Pancreas (tissue), 10 donors: ENCODE measurements around the gene FAM228A. TPM values are rescaled to one million over a fixed set of nuclear protein-coding genes. Genes with fewer than 3 reads are reported as not detected.

Experiments used
- ATAC-seq, 4 donors: fragments of 200-7000 bp; cut with Tn5 transposase; one replicate each; pipeline versions ENCODE4 v1.8.0 to v1.9.1; 2020; ENCODE audit warnings: mild to moderate bottlenecking in 4 of 4, moderate library complexity in 4 of 4
- DNase-seq, 6 donors: peaks; one replicate each; pipeline ENCODE4 v3.0.0-alpha.2; 2020
- FAIRE-seq: peaks from 2 replicates; lab custom pipeline; 2012; peaks lifted over from hg19 to GRCh38; lab: Jason Lieb, UNC
- H3K27ac ChIP-seq, 4 donors: fragments of 200-600 bp; sonication (generic); 1 replicate in 3 of 4; 2 replicates in 1 of 4; pipeline versions ENCODE4 v1.5.0 to v1.8.0; 2020
- H3K27me3 ChIP-seq, 4 donors: fragments of 200-600 bp; one replicate each; pipeline ENCODE4 v1.8.0; 2021
- H3K36me3 ChIP-seq, 3 donors: fragments of 200-600 bp; sonication (generic) in 1 of 3; one replicate each; pipeline versions ENCODE4 v1.5.0 to v1.8.0; 2020 to 2021
- H3K4me1 ChIP-seq, 3 donors: fragments of 200-600 bp; one replicate each; pipeline ENCODE4 v1.8.0; 2021
- H3K4me3 ChIP-seq, 4 donors: fragments of 200-600 bp; sonication (generic) in 2 of 4; one replicate each; pipeline versions ENCODE4 v1.5.0 to v1.8.0; 2020 to 2021
- H3K9me3 ChIP-seq, 4 donors: fragments of 200-600 bp; one replicate each; pipeline ENCODE4 v1.8.0; 2021
- CTCF ChIP-seq, 4 donors: fragments of 200-600 bp; sonication (generic) in 3 of 4; IDR thresholded peaks; one replicate each; pipeline versions ENCODE4 v1.5.0 to v1.8.0; 2021; ENCODE audit warnings: antibody characterized with exemption in 4 of 4
- WGBS, 2 donors: extraction: QIAGEN DNeasy Blood & Tissue Kit; methylation state at CpG; one replicate each; pipeline ENCODE4 v1.1.7; 2013; 5-methylcytosine and 5-hydroxymethylcytosine counted together
- intact Hi-C, 3 donors: fragments of 100-400 bp; cut with DNase I; formaldehyde crosslinking; loops; one replicate each; pipeline versions ENCODE4 v1.11.1 to v1.14.2; 2022
- polyA plus RNA-seq, 2 donors: library from polyadenylated mRNA; stranded (reverse); fragments of 200-250 nt; gene quantifications; one replicate each; pipeline ENCODE4 v1.2.3, GENCODE V29; 2013
- total RNA-seq, 6 donors: library from RNA; stranded (reverse); fragmentation: NEBNext Ultra II Directional in 4 of 6; extraction: Animal tissue kit (Norgen Biotek cat#: 25700) in 4 of 6; gene quantifications; one replicate each; pipeline versions ENCODE4 v1.2.1 to v1.2.4, GENCODE V29; 2021 to 2023
- donor health status: healthy with polysubstance abuse.
- donor health status: DM: no; HTN: no; CAD: no; lungs with moderate emphysema.
- donor health status: DM: no; HTN: no; CAD: no.
- donor health status: control.
- donor health status: control.
- donor health status: Bipolar disorder and iron deficiency.
- donor health status: DM: yes; HTN: yes; CAD: no.
- donor health status: DM: no; HTN: no; CAD: no.
- donor health status: DM: no; HTN: no; CAD: no.
- donor health status: DM: yes; HTN: yes; CAD: no.

The FAM228A gene
- total and polyA plus RNA-seq, 8 donors: 0.19 to 0.56 (median 0.34) TPM; not detected in 1

GRCh38 chr2:24205131-24205530 is 30.3 kb downstream of the FAM228A start:
- FAIRE-seq (no peak), ATAC-seq (no peak), DNase-seq (no peak)
- Histone ChIP-seq H3K27me3 (no peaks in the 10 kb centered on the region), H3K36me3 (peaks cover 2 to 56% (median 36%) of the 10 kb centered on the region in 3 donors), H3K9me3 (no peaks in the 10 kb centered on the region), H3K27ac (no peak overlapping the region), H3K4me1 (no peaks in the 10 kb centered on the region), H3K4me3 (no peak overlapping the region)
- intact Hi-C loops: no loop called here
- no peak for TF ChIP-seq CTCF (IDR thresholded peaks at IDR 0.05)
- WGBS, 2 donors: 94 to 95% methylated on average over 4 of the region's 4 CpGs

- Histone ChIP-seq H3K36me3 (peaks cover 2 to 64% (median 36%) of the 10 kb centered on the region in 3 donors), H3K27me3 (no peaks in the 10 kb centered on the region), H3K9me3 (no peaks in the 10 kb centered on the region), H3K4me3 (no peak overlapping the region), H3K27ac (no peak overlapping the region), H3K4me1 (no peaks in the 10 kb centered on the region)
- intact Hi-C loops: no loop called here
- WGBS, 2 donors: 92 to 96% methylated on average over 6 of the region's 6 CpGs
- ATAC-seq (no peak), FAIRE-seq (no peak), DNase-seq (no peak)
- no peak for TF ChIP-seq CTCF (IDR thresholded peaks at IDR 0.05)
Observed at GRCh38 chr2:24206242-24206641, 31.4 kb downstream of the FAM228A start.

- Histone ChIP-seq H3K27ac (no peak overlapping the region), H3K27me3 (no peaks in the 10 kb centered on the region), H3K4me1 (no peaks in the 10 kb centered on the region), H3K9me3 (no peaks in the 10 kb centered on the region), H3K36me3 (peaks cover 2 to 68% (median 36%) of the 10 kb centered on the region in 3 donors), H3K4me3 (no peak overlapping the region)
- TF ChIP-seq CTCF (IDR thresholded peaks at IDR 0.05): no peak
- DNase-seq (no peak), ATAC-seq (no peak), FAIRE-seq (no peak)
- WGBS, 2 donors: 89 to 92% methylated on average over 8 of the region's 8 CpGs
- intact Hi-C loops: no loop called here
Observed at GRCh38 chr2:24206714-24207113, 31.9 kb downstream of the FAM228A start.

- FAIRE-seq (no peak), DNase-seq (no peak), ATAC-seq (no peak)
- TF ChIP-seq CTCF (IDR thresholded peaks at IDR 0.05): no peak
- 89 to 91% methylated on average over 11 of the region's 11 CpGs for WGBS, 2 donors
- no peaks in the 10 kb centered on the region for H3K27me3 ChIP-seq
- no peak overlapping the region for H3K4me3 ChIP-seq
- H3K4me1 ChIP-seq: no peaks in the 10 kb centered on the region
- no peaks in the 10 kb centered on the region for H3K9me3 ChIP-seq
- no peak overlapping the region for H3K27ac ChIP-seq
- H3K36me3 ChIP-seq: peaks cover 2 to 75% (median 36%) of the 10 kb centered on the region in 3 donors
- intact Hi-C loops: no loop called here
Observed at GRCh38 chr2:24207359-24207758, 32.5 kb downstream of the FAM228A start.

GRCh38 chr2:24208490-24208889 is 33.6 kb downstream of the FAM228A start:
- H3K9me3 ChIP-seq: no peaks in the 10 kb centered on the region
- peaks cover 2 to 70% (median 32%) of the 10 kb centered on the region in 3 donors for H3K36me3 ChIP-seq
- ATAC-seq (no peak), FAIRE-seq (no peak), DNase-seq (no peak)
- no peak overlapping the region for H3K27ac ChIP-seq
- 93 to 94% methylated on average over 16 of the region's 16 CpGs for WGBS, 2 donors
- no peak for TF ChIP-seq CTCF (IDR thresholded peaks at IDR 0.05)
- no peaks in the 10 kb centered on the region for H3K4me1 ChIP-seq
- H3K4me3 ChIP-seq: no peak overlapping the region
- intact Hi-C loops: no loop called here
- no peaks in the 10 kb centered on the region for H3K27me3 ChIP-seq
